Neural cell (in vitro differentiated cells): ENCODE measurements around the gene ZXDA. TPM values are rescaled to one million over a fixed set of nuclear protein-coding genes. Genes with fewer than 3 reads are reported as not detected.

ENCODE experiments used
- H2AFZ ChIP-seq: fragments of 200-600, 300-800 bp; sonication (generic), shearing (Covaris generic); 2 replicates; pipeline ENCODE4 v1.6.0; 2014; ENCODE audit warnings: low read depth, mild to moderate bottlenecking, antibody characterized with exemption, low read length, moderate library complexity
- H3F3A ChIP-seq: fragments of 200-600 bp; shearing (Covaris generic); 2 replicates; pipeline ENCODE4 v1.6.1; 2016; ENCODE audit warnings: mild to moderate bottlenecking, moderate library complexity, mixed read lengths, antibody characterized with exemption, low read length; ENCODE audit not compliant: insufficient read depth, poor library complexity, severe bottlenecking
- H3K27ac ChIP-seq: fragments of 200-600, 300-800 bp; sonication (generic), shearing (Covaris generic); 2 replicates; pipeline ENCODE4 v1.5.1; 2014; ENCODE audit warnings: mild to moderate bottlenecking, low read length, moderate library complexity
- H3K27me3 ChIP-seq: fragments of 300-800, 200-600 bp; sonication (generic), shearing (Covaris generic); 2 replicates; pipeline ENCODE4 v1.6.0; 2014; ENCODE audit warnings: mild to moderate bottlenecking, low read depth, low read length, moderate library complexity; ENCODE audit not compliant: insufficient read depth
- H3K36me3 ChIP-seq: fragments of 300-800, 200-600 bp; sonication (generic), shearing (Covaris generic); 2 replicates; pipeline ENCODE4 v1.5.1; 2014; ENCODE audit warnings: mild to moderate bottlenecking, antibody characterized with exemption, low read length, moderate library complexity; ENCODE audit not compliant: insufficient read depth
- H3K4me2 ChIP-seq: fragments of 300-800, 200-600 bp; sonication (generic), shearing (Covaris generic); 2 replicates; pipeline ENCODE4 v1.6.0; 2014; ENCODE audit warnings: mild to moderate bottlenecking, low read length
- H3K4me3 ChIP-seq: fragments of 300-800, 200-600 bp; sonication (generic), shearing (Covaris generic); 2 replicates; pipeline ENCODE4 v1.5.1; 2014; ENCODE audit warnings: mild to moderate bottlenecking, low read length, moderate library complexity
- H3K79me2 ChIP-seq: fragments of 200-600 bp; shearing (Covaris generic); replicated peaks from 2 replicates; pipeline ENCODE4 v1.6.0; 2014; ENCODE audit warnings: mild to moderate bottlenecking, low read length, moderate library complexity; ENCODE audit not compliant: insufficient read depth
- H3K9ac ChIP-seq: fragments of 300-800, 200-600 bp; sonication (generic), shearing (Covaris generic); 2 replicates; pipeline ENCODE4 v1.6.1; 2016; ENCODE audit warnings: mild to moderate bottlenecking, low read length, mixed read lengths
- H3K9me2 ChIP-seq: fragments of 200-600 bp; shearing (Covaris generic); 2 replicates; pipeline ENCODE4 v1.6.1; 2016; ENCODE audit warnings: mild to moderate bottlenecking, low read length, mixed read lengths; ENCODE audit not compliant: insufficient read depth
- H3K9me3 ChIP-seq: fragments of 200-600, 300-800 bp; sonication (generic), shearing (Covaris generic); 2 replicates; pipeline ENCODE4 v1.6.1; 2016; ENCODE audit warnings: mild to moderate bottlenecking, mixed run types, low read length, moderate library complexity, mixed read lengths
- H4K20me1 ChIP-seq: fragments of 200-600 bp; shearing (Covaris generic); 2 replicates; pipeline ENCODE4 v1.6.1; 2016; ENCODE audit warnings: mild to moderate bottlenecking, mixed run types; ENCODE audit not compliant: insufficient read depth
- EP300 ChIP-seq: fragments of 450-650 bp; conservative IDR thresholded peaks from 2 replicates; pipeline ENCODE4 v1.6.1; 2014; ENCODE audit warnings: antibody characterized with exemption, mild to moderate bottlenecking, moderate library complexity; ENCODE audit not compliant: poor library complexity, severe bottlenecking
- EZH2 ChIP-seq: fragments of 200-600, 300-800 bp; shearing (Covaris generic), sonication (generic); IDR thresholded peaks from 2 replicates; pipeline ENCODE4 v1.6.1; 2014; ENCODE audit warnings: antibody characterized with exemption, low read length, borderline replicate concordance, mild to moderate bottlenecking; ENCODE audit not compliant: insufficient read depth, poor library complexity, severe bottlenecking
- MXI1 ChIP-seq: fragments of 450-650 bp; conservative IDR thresholded peaks from 2 replicates; pipeline ENCODE4 v1.6.1; 2014; ENCODE audit warnings: antibody characterized with exemption, mild to moderate bottlenecking; ENCODE audit not compliant: poor library complexity, severe bottlenecking
- POLR2AphosphoS5 ChIP-seq: IDR thresholded peaks from 2 replicates; pipeline ENCODE4 v1.6.1; 2012
- RAD21 ChIP-seq: fragments of 450-650 bp; conservative IDR thresholded peaks from 2 replicates; pipeline ENCODE4 v1.6.1; 2014; ENCODE audit warnings: antibody characterized with exemption, mild to moderate bottlenecking, moderate library complexity
- SMC3 ChIP-seq: fragments of 450-650 bp; conservative IDR thresholded peaks from 2 replicates; pipeline ENCODE4 v1.6.1; 2014; ENCODE audit warnings: antibody characterized with exemption, mild to moderate bottlenecking, moderate library complexity; ENCODE audit not compliant: poor library complexity
- TAF1 ChIP-seq: IDR thresholded peaks from 2 replicates; pipeline ENCODE4 v1.6.1; 2012; ENCODE audit warnings: low read depth
- polyA plus RNA-seq: library from polyadenylated mRNA; depleted of rRNA; stranded (reverse); fragments of >200 nt; gene quantifications from 2 replicates; pipeline ENCODE4 v1.2.3, GENCODE V29; 2014
- TF ChIP-seq, protein P1 (sequence below): IDR thresholded peaks from 2 replicates; pipeline ENCODE4 v1.6.1; 2012; ENCODE audit warnings: borderline replicate concordance
- TF ChIP-seq, protein P2 (sequence below): fragments of 450-650 bp; IDR thresholded peaks from 2 replicates; pipeline ENCODE4 v1.5.1; 2014; ENCODE audit warnings: antibody characterized with exemption, mild to moderate bottlenecking, moderate library complexity; ENCODE audit not compliant: poor library complexity, severe bottlenecking

The ZXDA gene
- polyA plus RNA-seq, 1 donor from 2014 or later = not detected

DNA sequence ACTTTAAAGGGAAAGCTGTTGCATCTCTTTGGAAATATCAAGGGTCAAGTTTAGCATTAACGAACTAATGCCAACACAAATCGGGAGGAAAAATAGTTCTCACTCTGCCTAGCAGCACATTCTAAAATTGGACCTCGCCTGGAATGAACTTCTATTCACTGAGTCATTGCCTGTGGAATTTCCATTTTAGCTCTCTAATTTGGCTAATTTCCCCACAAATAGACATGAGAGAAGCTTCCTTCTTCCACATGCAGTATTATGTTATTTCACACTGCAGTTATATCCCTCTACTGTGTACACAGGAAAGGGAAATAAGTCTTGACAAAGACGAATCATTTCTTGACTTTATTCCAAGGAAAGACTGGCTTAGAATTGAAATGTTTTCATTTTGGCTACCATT is 9.3 kb downstream of the ZXDA start:
- no peaks in the 10 kb centered on the region for H3K9me3 ChIP-seq
- no peak for TF ChIP-seq TAF1
- no peak for TF ChIP-seq RAD21
- no peak for TF ChIP-seq EZH2
- TF ChIP-seq POLR2AphosphoS5 = no peak
- TF ChIP-seq, protein P1, sequence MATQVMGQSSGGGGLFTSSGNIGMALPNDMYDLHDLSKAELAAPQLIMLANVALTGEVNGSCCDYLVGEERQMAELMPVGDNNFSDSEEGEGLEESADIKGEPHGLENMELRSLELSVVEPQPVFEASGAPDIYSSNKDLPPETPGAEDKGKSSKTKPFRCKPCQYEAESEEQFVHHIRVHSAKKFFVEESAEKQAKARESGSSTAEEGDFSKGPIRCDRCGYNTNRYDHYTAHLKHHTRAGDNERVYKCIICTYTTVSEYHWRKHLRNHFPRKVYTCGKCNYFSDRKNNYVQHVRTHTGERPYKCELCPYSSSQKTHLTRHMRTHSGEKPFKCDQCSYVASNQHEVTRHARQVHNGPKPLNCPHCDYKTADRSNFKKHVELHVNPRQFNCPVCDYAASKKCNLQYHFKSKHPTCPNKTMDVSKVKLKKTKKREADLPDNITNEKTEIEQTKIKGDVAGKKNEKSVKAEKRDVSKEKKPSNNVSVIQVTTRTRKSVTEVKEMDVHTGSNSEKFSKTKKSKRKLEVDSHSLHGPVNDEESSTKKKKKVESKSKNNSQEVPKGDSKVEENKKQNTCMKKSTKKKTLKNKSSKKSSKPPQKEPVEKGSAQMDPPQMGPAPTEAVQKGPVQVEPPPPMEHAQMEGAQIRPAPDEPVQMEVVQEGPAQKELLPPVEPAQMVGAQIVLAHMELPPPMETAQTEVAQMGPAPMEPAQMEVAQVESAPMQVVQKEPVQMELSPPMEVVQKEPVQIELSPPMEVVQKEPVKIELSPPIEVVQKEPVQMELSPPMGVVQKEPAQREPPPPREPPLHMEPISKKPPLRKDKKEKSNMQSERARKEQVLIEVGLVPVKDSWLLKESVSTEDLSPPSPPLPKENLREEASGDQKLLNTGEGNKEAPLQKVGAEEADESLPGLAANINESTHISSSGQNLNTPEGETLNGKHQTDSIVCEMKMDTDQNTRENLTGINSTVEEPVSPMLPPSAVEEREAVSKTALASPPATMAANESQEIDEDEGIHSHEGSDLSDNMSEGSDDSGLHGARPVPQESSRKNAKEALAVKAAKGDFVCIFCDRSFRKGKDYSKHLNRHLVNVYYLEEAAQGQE = no peak
- TF ChIP-seq, protein P2, sequence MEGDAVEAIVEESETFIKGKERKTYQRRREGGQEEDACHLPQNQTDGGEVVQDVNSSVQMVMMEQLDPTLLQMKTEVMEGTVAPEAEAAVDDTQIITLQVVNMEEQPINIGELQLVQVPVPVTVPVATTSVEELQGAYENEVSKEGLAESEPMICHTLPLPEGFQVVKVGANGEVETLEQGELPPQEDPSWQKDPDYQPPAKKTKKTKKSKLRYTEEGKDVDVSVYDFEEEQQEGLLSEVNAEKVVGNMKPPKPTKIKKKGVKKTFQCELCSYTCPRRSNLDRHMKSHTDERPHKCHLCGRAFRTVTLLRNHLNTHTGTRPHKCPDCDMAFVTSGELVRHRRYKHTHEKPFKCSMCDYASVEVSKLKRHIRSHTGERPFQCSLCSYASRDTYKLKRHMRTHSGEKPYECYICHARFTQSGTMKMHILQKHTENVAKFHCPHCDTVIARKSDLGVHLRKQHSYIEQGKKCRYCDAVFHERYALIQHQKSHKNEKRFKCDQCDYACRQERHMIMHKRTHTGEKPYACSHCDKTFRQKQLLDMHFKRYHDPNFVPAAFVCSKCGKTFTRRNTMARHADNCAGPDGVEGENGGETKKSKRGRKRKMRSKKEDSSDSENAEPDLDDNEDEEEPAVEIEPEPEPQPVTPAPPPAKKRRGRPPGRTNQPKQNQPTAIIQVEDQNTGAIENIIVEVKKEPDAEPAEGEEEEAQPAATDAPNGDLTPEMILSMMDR = no peak
- no peak for TF ChIP-seq MXI1
- no peak for TF ChIP-seq SMC3
- no peak for TF ChIP-seq EP300
- no peaks in the 10 kb centered on the region for H3K27me3 ChIP-seq
- no peak overlapping the region for H2AFZ ChIP-seq
- H3F3A ChIP-seq = no peaks in the 10 kb centered on the region
- H4K20me1 ChIP-seq = no peaks in the 10 kb centered on the region
- H3K27ac ChIP-seq = no peak overlapping the region
- no peak overlapping the region for H3K9ac ChIP-seq
- H3K4me3 ChIP-seq = no peak overlapping the region
- H3K36me3 ChIP-seq = no peaks in the 10 kb centered on the region
- H3K4me2 ChIP-seq = no peak overlapping the region
- H3K9me2 ChIP-seq = no peaks in the 10 kb centered on the region
- no peaks in the 10 kb centered on the region for H3K79me2 ChIP-seq

DNA sequence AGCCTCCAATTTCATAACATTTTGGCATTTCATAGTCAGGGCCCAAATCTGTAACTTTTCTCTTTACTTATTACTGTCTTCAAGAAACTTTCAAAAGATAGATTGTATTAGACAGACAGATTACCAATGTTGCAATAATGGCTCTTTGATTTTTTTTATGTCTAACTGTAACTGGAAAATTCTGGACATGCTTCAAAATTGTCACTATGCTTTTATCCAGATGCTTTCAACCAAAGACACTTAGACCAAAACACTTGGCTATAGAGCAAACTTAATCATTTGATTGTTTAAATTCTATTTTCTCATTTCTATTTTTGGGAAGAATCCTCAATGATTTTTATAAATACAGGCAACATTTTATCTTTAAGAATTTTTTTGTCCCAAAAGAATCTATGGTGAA is 10.4 kb downstream of the ZXDA start:
- Histone ChIP-seq H3K4me2 (no peak overlapping the region), H3F3A (no peaks in the 10 kb centered on the region), H3K9me2 (no peaks in the 10 kb centered on the region), H4K20me1 (no peaks in the 10 kb centered on the region), H3K27ac (no peak overlapping the region), H3K9ac (no peak overlapping the region), H3K27me3 (no peaks in the 10 kb centered on the region), H3K4me3 (no peak overlapping the region), H3K79me2 (no peaks in the 10 kb centered on the region), H3K9me3 (no peaks in the 10 kb centered on the region), H2AFZ (no peak overlapping the region), H3K36me3 (no peaks in the 10 kb centered on the region)
- TF ChIP-seq TAF1 = no peak
- no peak for TF ChIP-seq MXI1
- TF ChIP-seq EZH2 = no peak
- TF ChIP-seq SMC3 = no peak
- no peak for TF ChIP-seq POLR2AphosphoS5
- TF ChIP-seq, protein P1 = no peak
- TF ChIP-seq, protein P2 = no peak
- no peak for TF ChIP-seq EP300
- TF ChIP-seq RAD21 = no peak
